GM18873 (cell line): Measurements from ENCODE around the gene CHRM3.
"Not testable (repeated sequence)": the region's sequence is repeated elsewhere in the genome, so short reads cannot be mapped to it uniquely, and the experiment has no call there.

Source experiments
- ATAC-seq: cut with Tn5 transposase; IDR thresholded peaks from one replicate; pipeline ENCODE4 v1.9.1; 2021; ENCODE audit warnings: mild to moderate bottlenecking, moderate library complexity, moderate number of reproducible peaks; ENCODE audit not compliant: unreplicated experiment, low FRiP score

The CHRM3 gene

DNA sequence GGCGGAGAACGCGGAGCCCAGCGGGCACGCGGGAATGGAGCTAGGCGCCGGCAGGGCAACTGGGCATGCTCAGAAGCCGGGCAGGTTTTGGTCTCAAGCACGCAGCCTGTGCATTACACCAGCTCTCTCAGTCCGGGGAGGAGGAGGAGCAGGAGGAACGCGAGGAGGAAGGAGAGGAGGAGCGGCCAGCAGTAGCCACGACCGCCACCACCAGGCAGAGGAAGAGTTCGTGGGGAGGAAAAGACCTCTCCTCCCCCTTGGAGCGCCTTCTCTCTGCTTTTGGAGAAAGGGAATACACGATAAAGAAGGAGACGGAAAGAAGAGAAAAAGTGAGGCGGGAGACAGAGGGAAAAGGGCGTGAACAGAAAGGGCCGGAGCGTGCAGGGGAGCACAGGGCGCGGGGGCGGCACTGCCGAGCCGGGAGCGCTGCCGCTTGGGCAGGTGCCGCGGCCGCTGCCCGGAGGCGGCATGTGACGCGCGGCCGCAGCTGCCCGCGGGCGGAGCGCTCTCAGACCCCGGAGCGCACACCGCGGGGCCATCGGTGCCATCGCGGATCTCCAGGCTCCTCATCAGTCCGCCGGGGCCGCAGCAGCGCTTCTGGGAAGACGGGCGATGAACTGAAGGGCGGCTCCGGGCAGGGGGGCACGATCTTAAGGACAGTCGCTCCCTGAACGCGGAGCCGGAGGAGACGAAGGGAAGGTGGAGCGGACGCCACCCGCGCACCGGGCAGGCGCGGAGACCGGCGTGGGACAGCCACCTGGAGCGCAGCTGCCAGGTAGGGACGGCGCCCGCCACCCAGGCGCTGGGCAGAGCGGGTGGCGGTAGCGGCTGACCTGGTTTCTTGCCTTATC, at the start of gene CHRM3:
CHRM3 (plus strand) TSS at position 116 of the 851 bp plus-strand sequence. CDS start 520,884 bp downstream, outside the sequence.
- no peak for ATAC-seq

DNA sequence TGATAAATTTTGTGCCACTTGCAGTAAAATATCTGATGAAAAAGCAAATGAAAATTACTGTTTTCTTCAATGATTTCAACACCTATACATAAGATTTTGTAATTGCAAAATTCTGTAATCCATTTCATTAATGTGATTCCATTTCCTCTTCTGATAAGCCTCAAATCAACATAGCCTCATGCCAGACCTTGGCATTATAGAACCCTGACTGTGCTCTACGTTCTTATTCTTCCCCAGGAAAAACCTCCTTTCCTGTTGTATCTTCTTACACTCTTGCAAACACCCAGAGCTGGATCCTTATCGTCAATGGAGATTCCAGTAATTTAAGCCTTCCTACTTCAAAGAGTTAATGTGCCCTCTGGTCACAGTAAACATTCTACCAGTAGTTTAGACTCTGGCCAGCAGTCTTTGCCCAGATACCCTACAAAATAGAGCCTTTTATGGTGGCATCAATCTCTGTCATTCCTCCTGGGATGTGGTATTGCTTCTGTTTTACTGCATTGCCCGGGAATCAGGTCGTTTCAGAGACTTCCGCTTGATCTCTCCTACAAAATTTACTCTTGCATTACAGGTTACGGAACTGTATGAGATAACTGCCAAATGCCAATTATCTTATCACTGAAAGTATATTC, 48.5 kb upstream of the CHRM3 start:
- no peak for ATAC-seq

DNA sequence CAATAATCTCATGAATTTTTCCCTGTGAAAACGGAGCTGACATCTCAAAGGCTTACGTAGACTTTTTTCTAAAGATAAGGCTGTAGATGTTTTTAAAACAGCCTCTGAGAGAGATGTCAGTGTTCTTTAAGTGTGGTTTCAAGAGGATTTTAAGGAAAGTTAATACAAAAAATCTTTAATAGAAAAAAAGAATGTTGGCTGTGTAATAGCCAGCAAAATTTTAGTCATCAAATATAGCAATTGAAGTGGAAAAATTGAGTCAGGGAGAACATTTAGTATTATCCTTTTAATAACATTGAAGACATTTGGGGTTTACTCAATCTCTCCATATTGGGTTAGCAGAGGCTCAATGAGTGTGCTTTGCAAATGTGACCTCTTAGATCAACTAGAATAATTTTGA, 38.6 kb upstream of the CHRM3 start:
- no peak for ATAC-seq

DNA sequence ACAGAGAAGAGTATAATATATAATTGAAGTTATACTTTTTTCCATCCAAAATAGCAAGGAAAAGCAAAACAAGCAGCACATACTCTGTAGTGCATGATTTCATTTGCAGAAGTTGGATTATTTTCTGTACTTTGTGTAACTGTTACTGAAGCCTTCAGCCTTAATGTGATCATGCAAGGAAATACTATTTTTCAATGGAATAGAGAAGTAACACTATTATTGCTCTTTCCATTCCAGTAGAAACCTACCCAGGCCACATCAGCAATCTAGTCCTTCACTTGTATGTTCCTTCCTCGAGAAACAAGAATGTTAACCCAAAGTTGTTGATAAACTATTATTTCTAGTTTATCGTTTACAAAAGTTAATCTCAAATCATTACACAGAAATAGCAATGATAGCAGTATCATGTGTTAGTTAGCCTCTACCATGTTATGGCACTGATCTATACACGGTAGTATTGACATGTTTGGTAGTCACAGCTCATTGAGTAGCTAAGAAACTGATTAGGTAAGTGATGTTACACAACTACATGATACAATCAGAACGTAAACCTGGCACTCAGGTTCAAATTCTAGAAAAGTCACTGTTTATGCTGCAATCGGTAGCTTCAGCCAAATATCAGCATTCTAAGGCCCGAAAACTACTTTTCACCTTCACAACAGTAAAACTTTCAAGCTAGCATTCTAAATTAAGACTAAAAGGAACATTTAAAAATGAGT, 37.6 kb upstream of the CHRM3 start:
- no peak for ATAC-seq

DNA sequence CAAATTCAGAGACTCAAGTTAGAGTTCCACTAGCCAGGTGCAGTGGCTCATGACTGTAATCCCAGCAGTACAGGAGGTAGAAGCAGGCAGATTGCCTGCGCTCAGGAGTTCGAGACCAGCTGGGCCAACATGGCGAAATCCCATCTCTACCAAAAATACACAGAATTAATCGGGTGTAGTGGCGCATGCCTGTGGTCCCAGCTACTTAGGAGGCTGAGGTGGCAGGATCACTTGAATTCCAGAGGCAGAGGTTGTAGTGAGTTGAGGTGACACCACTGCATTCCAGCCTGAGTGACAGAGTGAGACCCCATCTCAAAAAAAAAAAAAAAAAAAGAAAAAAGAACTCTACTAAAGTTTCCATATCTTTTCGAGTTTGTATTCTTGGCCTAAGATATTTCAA, 36.7 kb upstream of the CHRM3 start:
- no peak for ATAC-seq

DNA sequence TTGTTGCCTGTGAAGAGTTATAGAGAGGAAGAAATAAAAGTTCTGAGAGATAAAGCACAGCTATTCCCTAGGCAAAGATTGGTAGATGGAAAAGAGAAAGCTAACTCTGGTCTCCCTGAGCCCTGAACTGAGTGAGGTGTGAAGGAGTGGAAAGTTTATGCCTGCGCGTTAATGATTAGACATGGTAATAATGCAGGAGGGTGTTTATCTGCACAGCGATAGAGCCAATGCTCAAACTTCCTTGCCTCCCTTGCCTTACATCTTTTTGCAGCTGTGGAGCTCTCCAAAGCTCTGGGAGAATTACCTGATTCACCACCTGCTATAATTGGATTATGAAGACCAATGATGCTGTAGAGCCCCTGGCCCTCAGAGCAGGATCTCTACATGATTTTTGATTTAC, 32.8 kb upstream of the CHRM3 start:
- ATAC-seq: no peak

DNA sequence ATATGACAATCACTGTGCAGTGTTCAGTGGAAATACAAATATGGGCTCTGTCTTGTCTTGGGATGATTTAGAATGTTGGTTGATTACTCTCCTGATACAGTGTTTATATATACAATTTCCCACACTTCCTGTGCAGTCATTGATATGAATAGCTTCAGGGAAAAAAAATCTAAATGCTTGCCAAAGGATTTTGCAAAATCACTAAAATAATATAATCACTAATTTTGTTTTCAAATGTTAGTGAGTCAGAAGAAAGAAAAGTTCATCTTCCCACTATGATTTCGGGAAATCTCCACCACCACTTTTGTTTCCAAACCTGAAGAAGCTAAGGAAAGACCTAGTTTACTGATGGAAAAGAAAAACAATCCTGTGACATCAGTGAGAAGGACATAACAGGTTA, 32.1 kb upstream of the CHRM3 start:
- ATAC-seq: no peak

DNA sequence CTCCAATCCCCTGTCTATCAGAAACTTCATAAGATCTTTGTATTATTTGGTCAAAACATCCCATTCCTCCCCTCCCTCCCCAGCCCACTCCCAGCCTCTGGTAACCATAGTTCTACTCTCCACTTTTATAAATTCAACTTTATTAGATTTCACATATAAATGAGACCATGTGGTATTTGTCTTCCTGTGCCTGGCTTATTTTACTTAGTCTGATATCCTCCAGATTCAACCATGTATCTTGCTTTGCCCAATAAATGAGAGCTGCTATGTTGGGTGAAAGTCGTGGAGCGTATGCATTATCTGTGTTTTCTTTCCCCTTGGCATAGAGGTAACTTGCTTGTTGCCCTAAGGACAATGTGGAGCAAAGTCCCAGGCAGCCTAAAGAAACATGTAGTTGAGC, 28.5 kb upstream of the CHRM3 start:
- ATAC-seq: no peak

DNA sequence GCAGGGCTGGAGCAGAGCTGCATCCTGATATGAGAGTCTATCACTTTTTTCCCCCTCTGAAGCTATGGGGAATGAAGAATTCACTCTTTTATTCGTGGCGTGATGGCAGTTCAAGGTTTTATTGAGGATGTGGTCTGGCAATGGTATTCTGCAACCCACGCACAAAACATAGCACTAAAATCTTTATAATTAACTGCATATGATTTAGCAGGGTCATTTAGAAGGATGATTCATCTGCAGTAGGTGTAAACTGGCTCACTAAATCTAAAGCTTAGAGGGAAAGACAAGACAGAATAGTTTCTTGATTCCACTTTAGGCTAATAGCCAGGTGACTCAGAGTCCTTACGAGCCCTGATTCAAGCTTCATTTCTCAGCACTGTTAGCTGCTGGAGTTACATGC, 25.0 kb upstream of the CHRM3 start:
- no peak for ATAC-seq

DNA sequence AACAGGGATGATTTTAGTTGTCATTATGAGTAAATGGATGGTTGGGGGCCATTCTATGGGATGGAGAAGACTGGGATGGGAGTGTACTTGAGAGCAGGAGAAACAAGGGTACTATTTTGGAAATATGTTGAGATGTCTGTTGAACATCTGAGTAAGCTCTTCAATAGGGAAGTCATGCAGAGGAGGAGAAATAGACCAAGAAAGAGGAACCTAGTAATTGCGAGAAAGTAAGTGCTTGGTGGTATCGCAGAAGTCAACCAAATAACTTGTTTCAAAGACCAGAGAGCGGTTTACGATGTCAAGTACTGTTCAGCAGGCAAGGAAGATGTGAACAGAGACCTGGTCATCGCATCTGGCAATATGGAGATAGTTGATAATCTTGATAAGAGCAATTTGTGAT, 22.4 kb upstream of the CHRM3 start:
- ATAC-seq: no peak

DNA sequence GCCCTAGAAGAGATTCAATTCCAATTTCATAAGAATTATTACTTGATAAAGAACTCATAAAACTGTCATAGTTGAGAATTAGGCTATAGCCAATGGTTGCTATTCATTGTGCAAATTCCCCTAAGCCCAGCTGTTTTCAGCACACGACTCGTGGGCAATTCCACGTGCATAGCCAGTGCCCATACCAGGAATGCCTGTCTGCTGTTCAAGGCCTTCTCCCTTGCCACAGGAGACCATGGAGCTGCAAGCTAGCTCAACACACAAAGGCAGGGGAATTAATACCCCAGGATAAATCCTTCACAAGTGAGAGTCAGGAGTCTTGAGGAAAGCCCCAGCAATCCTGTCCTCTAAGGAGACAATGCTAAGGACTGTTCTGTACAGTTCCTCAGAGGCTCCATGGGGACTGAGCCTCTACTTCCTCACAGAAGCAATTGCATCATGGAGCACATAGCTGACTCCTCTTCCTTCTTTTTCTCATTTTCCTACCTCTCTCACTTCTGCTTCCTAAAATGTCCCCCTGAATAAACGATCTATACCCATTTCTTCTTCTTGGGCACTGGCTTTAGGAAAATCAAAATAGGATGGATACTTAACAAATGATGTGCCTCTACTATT, 19.1 kb upstream of the CHRM3 start:
- no peak for ATAC-seq

DNA sequence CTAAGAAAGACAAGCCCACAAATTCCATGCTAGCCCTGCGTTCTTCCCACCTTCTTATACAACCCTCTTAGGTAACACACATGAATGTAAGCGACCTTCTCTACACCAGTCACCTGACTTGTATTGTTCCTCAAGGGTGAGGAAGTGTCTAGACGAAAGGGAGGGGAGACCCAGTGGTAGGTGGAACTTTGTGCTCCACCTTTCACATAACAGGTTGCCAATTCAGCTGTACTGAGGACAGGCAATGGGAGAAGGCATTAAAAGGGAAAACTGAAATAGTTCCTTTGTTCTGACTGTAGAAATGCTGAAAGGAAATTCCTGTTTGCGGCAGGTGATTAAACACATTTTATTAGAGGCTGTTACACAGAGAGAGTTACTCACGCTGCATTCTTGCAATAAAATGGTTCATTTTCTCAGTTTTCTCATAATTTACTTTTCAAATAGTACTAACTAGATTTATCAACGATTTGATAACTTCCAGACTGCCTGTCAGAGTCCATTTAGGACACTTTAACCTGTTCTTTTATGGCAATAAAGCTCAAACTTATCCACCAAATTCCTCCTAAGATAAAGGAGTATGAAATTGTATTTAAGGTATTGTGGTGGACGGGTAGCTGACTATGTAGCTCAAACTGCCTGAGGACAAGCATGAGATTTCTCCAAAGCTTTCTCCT, 17.8 kb upstream of the CHRM3 start:
- no peak for ATAC-seq

DNA sequence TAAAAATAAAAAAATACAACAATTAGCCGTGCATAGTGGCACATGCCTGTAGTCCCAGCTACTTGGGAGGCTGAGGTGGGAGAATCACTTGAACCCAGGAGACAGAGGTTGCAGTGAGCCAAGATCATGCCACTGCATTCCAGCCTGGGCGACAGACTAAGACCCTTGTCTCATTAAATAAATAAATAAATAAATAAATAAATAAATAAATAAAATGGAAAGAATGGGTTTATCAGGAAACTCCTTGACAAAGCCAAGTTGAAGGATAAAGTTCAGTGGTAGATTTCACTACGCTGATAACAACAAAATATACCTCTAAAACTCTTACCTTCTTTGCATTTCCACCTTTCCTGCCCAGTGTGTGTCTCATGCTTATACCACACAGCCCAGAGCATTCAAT, 15.5 kb upstream of the CHRM3 start:
- not testable (repeated sequence) for ATAC-seq

DNA sequence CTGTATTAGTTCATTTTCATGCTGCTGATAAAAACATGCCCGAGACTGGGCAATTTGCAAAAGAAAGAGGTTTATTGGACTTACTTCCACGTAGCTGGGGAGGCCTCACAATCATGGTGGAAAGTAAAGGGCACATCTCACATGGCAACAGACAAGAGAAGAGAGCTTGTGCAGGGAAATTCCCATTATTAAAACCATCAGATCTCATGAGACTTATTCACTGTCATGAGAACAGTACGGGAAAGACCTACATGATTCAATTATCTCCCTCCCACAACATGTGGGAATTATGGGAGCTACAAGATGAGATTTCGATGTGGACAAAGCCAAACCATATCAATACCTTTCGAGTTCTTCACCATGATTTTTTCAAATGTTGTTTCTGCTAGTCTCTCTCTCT, 3.7 kb upstream of the CHRM3 start:
- no peak for ATAC-seq

DNA sequence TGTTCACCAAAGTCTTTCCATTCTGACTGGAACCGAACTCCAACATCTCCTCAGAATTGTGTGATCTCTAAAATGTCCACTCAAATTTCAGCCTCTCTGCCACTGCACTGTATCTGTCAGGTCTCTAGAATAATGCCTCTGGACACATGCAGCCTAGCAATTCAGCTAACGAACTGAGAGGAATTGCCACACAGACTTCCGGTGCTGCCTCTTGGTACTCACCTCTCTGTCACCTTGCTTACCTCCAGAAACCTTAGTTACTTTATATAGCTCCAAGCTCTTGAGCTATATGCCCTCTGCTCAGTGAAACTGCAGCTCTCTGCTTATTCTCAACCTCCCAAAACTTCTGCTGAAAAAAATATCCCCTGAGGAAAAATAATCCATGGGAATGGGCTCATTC, 2.7 kb upstream of the CHRM3 start:
- no peak for ATAC-seq

DNA sequence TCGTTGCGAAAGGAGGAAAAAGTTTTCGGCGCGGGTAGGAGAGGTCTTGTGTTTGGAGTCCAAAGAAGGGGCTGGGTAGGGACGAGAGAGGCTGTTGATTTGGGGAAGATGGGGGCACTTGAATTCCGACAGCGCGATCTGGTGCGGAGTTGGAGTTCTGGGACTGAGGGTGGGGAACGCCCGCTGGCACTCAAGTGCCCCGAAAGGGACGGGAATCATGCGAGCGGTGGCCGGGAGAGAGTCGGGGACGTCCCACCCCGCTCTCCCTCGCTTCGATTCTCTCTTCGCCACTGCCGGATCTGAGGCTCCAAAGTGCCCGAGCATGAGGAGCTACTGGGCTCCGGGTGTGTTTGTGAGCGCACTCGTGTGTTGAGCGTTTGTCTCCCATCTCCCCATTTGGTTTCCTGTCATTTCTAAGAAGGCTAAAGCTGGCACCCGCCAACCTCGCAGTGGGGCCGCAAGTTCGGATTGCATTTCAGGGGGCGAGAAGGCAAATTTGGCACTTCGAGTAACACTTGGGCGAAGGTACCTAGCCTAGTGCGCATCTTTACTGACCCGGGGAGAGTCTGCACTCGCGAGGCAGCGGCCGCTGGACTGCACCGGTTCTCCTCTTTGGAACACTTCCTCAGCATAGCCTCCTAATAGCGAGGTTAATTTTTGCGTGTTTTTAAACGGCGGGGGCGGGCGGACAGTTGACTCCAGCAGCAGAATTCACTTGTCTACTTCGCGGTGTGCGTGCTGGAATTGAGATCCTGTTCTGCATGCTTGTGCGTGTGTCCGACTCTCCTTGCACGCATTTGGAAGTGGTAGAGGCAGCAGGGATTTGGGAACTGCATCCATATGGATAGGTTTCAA, 1.2 kb downstream of the CHRM3 start:
- no peak for ATAC-seq

DNA sequence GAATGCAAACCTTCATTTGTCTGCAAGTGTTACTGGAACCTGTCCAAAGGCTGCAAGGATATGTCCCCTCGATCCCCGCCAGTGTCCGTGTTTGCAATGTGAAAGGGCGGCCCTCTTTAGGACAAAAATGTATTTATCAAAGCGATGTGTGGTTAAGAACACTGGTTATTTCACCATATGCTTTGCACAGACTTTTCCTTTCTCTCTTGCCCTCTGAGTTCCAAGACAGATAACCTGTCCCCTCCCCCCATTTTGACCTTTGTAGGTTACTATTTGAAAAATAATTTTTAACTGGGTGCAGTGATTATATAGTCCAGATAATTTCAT, 1.8 kb downstream of the CHRM3 start:
- no peak for ATAC-seq

DNA sequence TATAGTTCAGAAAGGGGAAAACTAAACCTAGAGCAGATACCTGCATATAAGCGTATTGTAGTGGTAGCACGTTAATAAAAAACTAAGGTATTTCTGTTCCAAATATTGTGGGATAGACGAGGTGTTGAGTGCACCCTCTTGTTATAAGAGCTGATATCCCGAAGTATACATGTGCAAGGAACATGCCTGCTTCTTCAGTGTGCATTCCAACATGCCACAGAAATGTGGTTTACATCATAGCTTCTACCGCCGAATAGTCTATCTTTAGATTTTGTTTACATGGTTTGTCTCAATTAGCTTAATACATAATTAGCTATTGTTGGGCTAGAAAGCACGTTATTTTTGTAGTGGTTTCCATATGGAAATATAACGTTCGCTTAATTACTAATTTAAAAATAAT, 2.2 kb downstream of the CHRM3 start:
- ATAC-seq: no peak

DNA sequence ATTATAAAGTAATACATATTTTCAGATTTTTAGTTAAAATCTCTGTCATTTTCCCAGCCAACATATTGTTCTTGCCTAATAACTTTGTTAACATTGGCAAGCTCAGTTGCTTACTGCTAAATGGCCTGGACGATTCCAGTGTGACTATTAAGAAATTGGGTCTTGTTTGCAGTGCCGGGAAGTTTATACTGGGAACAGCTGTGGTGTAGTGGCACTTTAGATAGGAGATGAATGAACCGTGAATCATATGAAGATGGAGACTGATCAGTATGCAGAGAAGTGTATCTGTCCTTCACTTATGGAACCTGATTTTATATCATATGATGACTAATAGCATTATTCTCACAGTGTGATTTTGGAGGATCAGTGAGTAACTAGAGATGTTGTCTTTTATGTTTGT, 3.3 kb downstream of the CHRM3 start:
- no peak for ATAC-seq

DNA sequence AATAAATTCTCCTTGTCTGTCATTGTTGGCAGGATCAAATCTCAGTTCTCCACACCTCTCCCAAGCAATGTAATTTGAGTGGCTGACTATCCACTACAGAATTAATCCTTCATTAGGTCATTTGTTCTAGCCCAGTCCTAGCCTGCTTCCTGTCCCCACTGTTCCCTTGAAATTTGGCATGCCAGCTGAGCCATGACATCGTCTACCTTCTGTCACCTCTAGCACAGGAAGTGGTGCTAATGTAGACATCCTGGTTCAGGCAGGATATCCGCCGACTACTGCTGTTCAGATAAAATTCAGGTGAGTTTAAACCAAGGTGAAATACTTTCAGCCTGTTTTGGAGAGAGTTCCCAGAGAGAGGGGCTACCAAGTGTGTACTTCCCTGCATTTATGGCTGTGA, 5.9 kb downstream of the CHRM3 start:
- ATAC-seq: no peak
